HL-60 (cell line): ENCODE data around the gene ACTR8.
A peak's percentile ranks its signal among the peaks of the same experiment; 100 is the strongest.

Source experiments
- DNase-seq, 2 experiments: peaks; one replicate each; pipeline ENCODE4 v3.0.0-alpha.2; 2010 to 2020; ENCODE audit warnings: low read depth in 1 of 2, low spot score in 1 of 2
- H3K27ac ChIP-seq: fragments of 250-450 bp; sonication (Bioruptor Pico); replicated peaks from 2 replicates; pipeline ENCODE4 v1.5.1; 2020; ENCODE audit warnings: mild to moderate bottlenecking, moderate library complexity
- H3K27me3 ChIP-seq: fragments of 250-450 bp; sonication (Bioruptor Pico); 2 replicates; pipeline ENCODE4 v1.5.1; 2021; ENCODE audit warnings: mild to moderate bottlenecking, moderate library complexity; ENCODE audit not compliant: insufficient read depth, poor library complexity, severe bottlenecking
- H3K4me3 ChIP-seq: replicated peaks from 2 replicates; pipeline ENCODE4 v1.5.1; 2011; ENCODE audit warnings: mild to moderate bottlenecking, control low read depth, low read length; ENCODE audit not compliant: insufficient read depth
- GABPA ChIP-seq: IDR thresholded peaks from 2 replicates; pipeline ENCODE4 v1.6.1; 2012; ENCODE audit warnings: low read depth
- POLR2AphosphoS5 ChIP-seq: IDR thresholded peaks from 2 replicates; pipeline ENCODE4 v1.6.1; 2012; ENCODE audit warnings: low read depth
- SPI1 ChIP-seq: IDR thresholded peaks from 2 replicates; pipeline ENCODE4 v1.6.1; 2012; ENCODE audit warnings: low read depth, mild to moderate bottlenecking, borderline replicate concordance
- TF ChIP-seq, protein P1 (sequence below): IDR thresholded peaks from 2 replicates; pipeline ENCODE4 v1.6.1; 2012; ENCODE audit warnings: low read depth; ENCODE audit not compliant: insufficient replicate concordance
- TF ChIP-seq, protein P2 (sequence below): IDR thresholded peaks from one replicate; pipeline ENCODE4 v1.5.1; 2011; ENCODE audit warnings: low read length, control low read depth, inconsistent platforms; ENCODE audit not compliant: insufficient read depth

ACTR8 gene

DNA sequence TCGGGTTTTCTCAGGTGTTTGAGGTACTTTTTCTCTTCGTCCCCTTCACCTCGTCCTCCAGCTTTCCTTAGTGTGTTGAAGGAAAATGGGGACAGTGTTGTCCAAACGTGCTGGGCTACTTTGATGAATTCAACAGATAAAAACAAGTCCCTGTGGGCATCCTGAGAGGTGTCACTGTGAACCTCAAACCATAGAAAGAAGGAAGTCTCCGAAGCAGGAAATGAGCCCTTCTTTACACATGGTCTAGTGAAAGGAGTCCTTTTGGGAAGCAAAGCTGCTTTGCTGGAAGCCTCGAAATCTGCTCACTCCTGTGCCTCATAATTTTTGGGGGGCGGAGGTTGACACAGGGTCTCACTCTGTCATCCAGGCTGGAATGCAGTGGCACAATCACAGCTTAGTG is 25.0 kb downstream of the ACTR8 start:
- Histone ChIP-seq H3K27me3 (no peaks in the 10 kb centered on the region), H3K27ac (no peak overlapping the region), H3K4me3 (no peak overlapping the region)
- peak in 1 of 2 experiments; percentile 28 for DNase-seq
- TF ChIP-seq SPI1, result peak; percentile 64; the same call in 1 of the 2 replicates
- TF ChIP-seq, protein P1, sequence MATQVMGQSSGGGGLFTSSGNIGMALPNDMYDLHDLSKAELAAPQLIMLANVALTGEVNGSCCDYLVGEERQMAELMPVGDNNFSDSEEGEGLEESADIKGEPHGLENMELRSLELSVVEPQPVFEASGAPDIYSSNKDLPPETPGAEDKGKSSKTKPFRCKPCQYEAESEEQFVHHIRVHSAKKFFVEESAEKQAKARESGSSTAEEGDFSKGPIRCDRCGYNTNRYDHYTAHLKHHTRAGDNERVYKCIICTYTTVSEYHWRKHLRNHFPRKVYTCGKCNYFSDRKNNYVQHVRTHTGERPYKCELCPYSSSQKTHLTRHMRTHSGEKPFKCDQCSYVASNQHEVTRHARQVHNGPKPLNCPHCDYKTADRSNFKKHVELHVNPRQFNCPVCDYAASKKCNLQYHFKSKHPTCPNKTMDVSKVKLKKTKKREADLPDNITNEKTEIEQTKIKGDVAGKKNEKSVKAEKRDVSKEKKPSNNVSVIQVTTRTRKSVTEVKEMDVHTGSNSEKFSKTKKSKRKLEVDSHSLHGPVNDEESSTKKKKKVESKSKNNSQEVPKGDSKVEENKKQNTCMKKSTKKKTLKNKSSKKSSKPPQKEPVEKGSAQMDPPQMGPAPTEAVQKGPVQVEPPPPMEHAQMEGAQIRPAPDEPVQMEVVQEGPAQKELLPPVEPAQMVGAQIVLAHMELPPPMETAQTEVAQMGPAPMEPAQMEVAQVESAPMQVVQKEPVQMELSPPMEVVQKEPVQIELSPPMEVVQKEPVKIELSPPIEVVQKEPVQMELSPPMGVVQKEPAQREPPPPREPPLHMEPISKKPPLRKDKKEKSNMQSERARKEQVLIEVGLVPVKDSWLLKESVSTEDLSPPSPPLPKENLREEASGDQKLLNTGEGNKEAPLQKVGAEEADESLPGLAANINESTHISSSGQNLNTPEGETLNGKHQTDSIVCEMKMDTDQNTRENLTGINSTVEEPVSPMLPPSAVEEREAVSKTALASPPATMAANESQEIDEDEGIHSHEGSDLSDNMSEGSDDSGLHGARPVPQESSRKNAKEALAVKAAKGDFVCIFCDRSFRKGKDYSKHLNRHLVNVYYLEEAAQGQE, result no peak
- TF ChIP-seq, protein P2, sequence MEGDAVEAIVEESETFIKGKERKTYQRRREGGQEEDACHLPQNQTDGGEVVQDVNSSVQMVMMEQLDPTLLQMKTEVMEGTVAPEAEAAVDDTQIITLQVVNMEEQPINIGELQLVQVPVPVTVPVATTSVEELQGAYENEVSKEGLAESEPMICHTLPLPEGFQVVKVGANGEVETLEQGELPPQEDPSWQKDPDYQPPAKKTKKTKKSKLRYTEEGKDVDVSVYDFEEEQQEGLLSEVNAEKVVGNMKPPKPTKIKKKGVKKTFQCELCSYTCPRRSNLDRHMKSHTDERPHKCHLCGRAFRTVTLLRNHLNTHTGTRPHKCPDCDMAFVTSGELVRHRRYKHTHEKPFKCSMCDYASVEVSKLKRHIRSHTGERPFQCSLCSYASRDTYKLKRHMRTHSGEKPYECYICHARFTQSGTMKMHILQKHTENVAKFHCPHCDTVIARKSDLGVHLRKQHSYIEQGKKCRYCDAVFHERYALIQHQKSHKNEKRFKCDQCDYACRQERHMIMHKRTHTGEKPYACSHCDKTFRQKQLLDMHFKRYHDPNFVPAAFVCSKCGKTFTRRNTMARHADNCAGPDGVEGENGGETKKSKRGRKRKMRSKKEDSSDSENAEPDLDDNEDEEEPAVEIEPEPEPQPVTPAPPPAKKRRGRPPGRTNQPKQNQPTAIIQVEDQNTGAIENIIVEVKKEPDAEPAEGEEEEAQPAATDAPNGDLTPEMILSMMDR, result no peak
- TF ChIP-seq GABPA, result no peak

DNA sequence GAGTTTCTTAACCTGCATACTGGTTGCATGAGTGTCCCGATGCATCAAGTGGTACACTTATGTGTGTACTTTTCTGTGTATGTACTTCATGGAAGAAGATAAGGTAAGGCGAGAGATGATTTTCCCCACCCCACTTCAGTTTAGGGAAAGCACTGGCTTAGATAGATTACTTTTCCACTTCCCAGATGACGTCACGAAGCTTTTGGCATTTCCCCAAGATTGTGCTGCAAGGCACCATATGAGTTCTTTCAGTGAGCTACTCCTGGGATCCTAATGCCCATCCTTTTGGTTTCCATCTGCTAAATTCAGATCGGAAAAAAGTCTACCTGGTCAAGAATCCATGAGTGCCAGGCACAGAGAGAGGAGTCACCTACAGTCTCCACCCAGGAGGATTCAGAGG is 31.1 kb downstream of the ACTR8 start:
- TF ChIP-seq SPI1 (no peak), POLR2AphosphoS5 (no peak), GABPA (no peak)
- TF ChIP-seq, protein P1, result no peak
- TF ChIP-seq, protein P2, result no peak

DNA sequence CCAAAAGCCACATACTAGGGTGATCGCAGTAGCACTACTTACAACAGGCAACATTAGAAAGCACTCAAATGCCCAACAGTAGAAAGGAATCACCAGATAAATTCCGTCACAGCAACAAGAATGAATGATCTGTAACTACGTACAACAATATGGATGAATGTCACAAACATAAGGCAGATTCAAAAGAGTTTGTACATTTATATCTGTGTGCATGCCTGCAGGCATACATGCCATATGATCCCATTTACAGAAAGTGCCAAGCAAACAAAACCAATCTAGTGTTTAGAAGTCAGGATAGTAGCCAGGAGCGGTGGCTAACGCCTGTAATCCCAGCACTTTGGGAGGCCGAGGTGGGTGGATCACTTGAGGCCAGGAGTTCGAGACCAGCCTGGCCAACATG is 32.0 kb downstream of the ACTR8 start:
- Histone ChIP-seq H3K27me3 (peaks cover 22% of the 10 kb centered on the region), H3K27ac (no peak overlapping the region), H3K4me3 (no peak overlapping the region)
- TF ChIP-seq, protein P1, result no peak
- no peak for TF ChIP-seq POLR2AphosphoS5
- TF ChIP-seq GABPA, result no peak
- TF ChIP-seq, protein P2, result no peak
- no peak for TF ChIP-seq SPI1
- no peak for DNase-seq

More for the DNA sequence above, 31.1 kb downstream of the ACTR8 start:
- Histone ChIP-seq H3K4me3 (no peak overlapping the region), H3K27me3 (peaks cover 13% of the 10 kb centered on the region), H3K27ac (no peak overlapping the region)
- DNase-seq, result no peak
